ENCODE data around the gene SIK3.

Gene SIK3

GRCh38 chr11:116953530-116954285 lies 144.5 kb downstream of the SIK3 start:
- TF ChIP-seq, protein P1, sequence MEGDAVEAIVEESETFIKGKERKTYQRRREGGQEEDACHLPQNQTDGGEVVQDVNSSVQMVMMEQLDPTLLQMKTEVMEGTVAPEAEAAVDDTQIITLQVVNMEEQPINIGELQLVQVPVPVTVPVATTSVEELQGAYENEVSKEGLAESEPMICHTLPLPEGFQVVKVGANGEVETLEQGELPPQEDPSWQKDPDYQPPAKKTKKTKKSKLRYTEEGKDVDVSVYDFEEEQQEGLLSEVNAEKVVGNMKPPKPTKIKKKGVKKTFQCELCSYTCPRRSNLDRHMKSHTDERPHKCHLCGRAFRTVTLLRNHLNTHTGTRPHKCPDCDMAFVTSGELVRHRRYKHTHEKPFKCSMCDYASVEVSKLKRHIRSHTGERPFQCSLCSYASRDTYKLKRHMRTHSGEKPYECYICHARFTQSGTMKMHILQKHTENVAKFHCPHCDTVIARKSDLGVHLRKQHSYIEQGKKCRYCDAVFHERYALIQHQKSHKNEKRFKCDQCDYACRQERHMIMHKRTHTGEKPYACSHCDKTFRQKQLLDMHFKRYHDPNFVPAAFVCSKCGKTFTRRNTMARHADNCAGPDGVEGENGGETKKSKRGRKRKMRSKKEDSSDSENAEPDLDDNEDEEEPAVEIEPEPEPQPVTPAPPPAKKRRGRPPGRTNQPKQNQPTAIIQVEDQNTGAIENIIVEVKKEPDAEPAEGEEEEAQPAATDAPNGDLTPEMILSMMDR (IDR thresholded peaks at IDR 0.05) = no peak

GRCh38 chr11:116951762-116952161 lies 146.5 kb downstream of the SIK3 start:
- TF ChIP-seq, protein P1 (IDR thresholded peaks at IDR 0.05) = no peak

DNA sequence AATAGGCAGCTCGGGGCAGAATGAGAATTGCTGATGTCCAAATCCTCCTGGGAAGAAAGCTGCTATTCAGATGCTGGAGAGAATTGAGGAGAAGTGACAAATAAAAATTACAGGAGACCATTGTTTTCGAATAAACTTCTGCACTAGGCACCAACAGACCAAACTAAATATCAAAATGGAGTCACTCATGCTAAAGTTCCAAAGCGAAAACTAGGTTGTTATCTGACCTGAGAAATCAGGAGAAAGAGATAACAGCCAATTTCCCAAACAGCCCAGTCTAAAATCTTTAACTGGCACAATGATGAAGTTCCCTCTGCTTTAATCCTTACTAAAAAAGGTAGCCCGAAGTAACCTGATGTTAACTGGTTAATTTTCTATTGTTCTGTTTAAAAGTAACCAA lies 148.0 kb downstream of the SIK3 start:
- TF ChIP-seq, protein P1 (IDR thresholded peaks at IDR 0.05) = no peak

DNA sequence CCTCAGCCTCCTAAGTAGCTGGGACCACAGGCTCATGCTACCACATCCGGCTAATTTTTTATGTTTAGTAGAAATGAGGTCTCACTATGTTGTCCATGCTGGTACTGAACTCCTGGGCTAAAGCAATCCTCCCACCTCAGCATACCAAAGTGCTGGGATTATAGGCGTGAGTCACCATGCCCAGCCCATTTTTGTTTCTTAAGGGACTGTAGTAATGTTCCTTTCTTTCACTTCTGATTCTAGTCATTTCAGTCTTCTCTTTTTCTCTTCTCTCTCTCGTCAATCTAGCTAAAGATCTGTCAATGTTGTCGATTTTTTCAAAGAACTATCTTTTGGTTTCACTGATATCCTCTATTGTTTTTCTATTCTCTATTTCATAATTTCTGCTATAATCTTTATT lies 149.8 kb downstream of the SIK3 start:
- TF ChIP-seq, protein P1 (IDR thresholded peaks at IDR 0.05) = no peak

- TF ChIP-seq, protein P1 (IDR thresholded peaks at IDR 0.05) = no peak
Measured at GRCh38 chr11:116946414-116946813, 151.8 kb downstream of the SIK3 start.

DNA sequence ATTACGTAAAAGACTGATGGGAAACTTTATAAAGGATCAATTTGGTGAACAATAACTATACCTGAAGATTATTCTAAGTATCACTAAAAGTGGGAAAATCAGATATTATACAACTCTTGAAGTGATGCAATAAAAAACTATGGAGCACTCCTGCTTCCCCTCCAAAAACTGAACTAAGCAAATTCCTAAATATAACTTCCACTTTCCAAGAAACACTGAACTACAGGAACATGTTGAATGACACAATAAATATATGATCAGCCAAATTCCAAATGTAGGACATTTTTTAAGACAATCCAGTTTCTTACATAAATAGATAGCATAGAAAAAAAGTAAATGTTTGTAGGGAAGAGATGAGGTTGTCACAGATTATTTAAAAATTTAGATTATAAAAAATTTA lies 158.7 kb downstream of the SIK3 start:
- TF ChIP-seq, protein P1 (IDR thresholded peaks at IDR 0.05) = no peak

DNA sequence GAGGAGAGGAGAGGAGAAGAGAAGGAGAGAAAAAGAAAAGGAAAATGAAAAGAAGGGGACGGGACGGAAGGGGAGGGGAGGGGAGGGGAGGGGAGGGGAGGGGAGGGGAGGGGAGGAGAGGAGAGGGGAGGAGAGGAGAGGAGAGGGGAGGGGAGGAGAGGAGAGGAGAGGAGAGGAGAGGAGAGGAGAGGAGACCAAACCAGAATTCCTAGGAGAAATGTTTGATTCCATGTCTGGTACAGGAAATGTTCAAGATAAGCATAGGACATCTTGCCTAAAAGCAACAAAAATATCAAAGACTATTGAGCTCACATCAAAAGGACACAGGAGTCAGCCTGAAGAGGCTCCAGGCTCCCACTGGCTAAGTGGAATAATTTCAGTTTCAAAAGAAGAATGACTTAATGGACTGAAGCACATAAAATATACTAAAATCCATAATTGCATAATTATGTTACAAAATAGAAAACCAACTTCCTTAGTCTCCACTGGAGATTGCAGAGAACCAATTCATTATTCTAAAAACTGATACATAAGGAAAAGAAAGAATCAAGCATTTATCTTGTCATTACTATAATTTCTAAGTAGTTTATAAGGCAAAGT lies 159.7 kb downstream of the SIK3 start:
- TF ChIP-seq, protein P1 (IDR thresholded peaks at IDR 0.05) = no peak
